Neural cell (in vitro differentiated cells): ENCODE measurements around the gene CARD14. TPM values are rescaled to one million over a fixed set of nuclear protein-coding genes. Genes with fewer than 3 reads are reported as not detected.

Source experiments
- H2AFZ ChIP-seq: fragments of 200-600, 300-800 bp; sonication (generic), shearing (Covaris generic); 2 replicates; pipeline ENCODE4 v1.6.0; 2014; ENCODE audit warnings: low read depth, mild to moderate bottlenecking, antibody characterized with exemption, low read length, moderate library complexity
- H3F3A ChIP-seq: fragments of 200-600 bp; shearing (Covaris generic); 2 replicates; pipeline ENCODE4 v1.6.1; 2016; ENCODE audit warnings: mild to moderate bottlenecking, moderate library complexity, mixed read lengths, antibody characterized with exemption, low read length; ENCODE audit not compliant: insufficient read depth, poor library complexity, severe bottlenecking
- H3K27ac ChIP-seq: fragments of 200-600, 300-800 bp; sonication (generic), shearing (Covaris generic); 2 replicates; pipeline ENCODE4 v1.5.1; 2014; ENCODE audit warnings: mild to moderate bottlenecking, low read length, moderate library complexity
- H3K27me3 ChIP-seq: fragments of 300-800, 200-600 bp; sonication (generic), shearing (Covaris generic); 2 replicates; pipeline ENCODE4 v1.6.0; 2014; ENCODE audit warnings: mild to moderate bottlenecking, low read depth, low read length, moderate library complexity; ENCODE audit not compliant: insufficient read depth
- H3K36me3 ChIP-seq: fragments of 300-800, 200-600 bp; sonication (generic), shearing (Covaris generic); 2 replicates; pipeline ENCODE4 v1.5.1; 2014; ENCODE audit warnings: mild to moderate bottlenecking, antibody characterized with exemption, low read length, moderate library complexity; ENCODE audit not compliant: insufficient read depth
- H3K4me2 ChIP-seq: fragments of 300-800, 200-600 bp; sonication (generic), shearing (Covaris generic); 2 replicates; pipeline ENCODE4 v1.6.0; 2014; ENCODE audit warnings: mild to moderate bottlenecking, low read length
- H3K4me3 ChIP-seq: fragments of 300-800, 200-600 bp; sonication (generic), shearing (Covaris generic); 2 replicates; pipeline ENCODE4 v1.5.1; 2014; ENCODE audit warnings: mild to moderate bottlenecking, low read length, moderate library complexity
- H3K79me2 ChIP-seq: fragments of 200-600 bp; shearing (Covaris generic); replicated peaks from 2 replicates; pipeline ENCODE4 v1.6.0; 2014; ENCODE audit warnings: mild to moderate bottlenecking, low read length, moderate library complexity; ENCODE audit not compliant: insufficient read depth
- H3K9ac ChIP-seq: fragments of 300-800, 200-600 bp; sonication (generic), shearing (Covaris generic); 2 replicates; pipeline ENCODE4 v1.6.1; 2016; ENCODE audit warnings: mild to moderate bottlenecking, low read length, mixed read lengths
- H3K9me2 ChIP-seq: fragments of 200-600 bp; shearing (Covaris generic); 2 replicates; pipeline ENCODE4 v1.6.1; 2016; ENCODE audit warnings: mild to moderate bottlenecking, low read length, mixed read lengths; ENCODE audit not compliant: insufficient read depth
- H3K9me3 ChIP-seq: fragments of 200-600, 300-800 bp; sonication (generic), shearing (Covaris generic); 2 replicates; pipeline ENCODE4 v1.6.1; 2016; ENCODE audit warnings: mild to moderate bottlenecking, mixed run types, low read length, moderate library complexity, mixed read lengths
- H4K20me1 ChIP-seq: fragments of 200-600 bp; shearing (Covaris generic); 2 replicates; pipeline ENCODE4 v1.6.1; 2016; ENCODE audit warnings: mild to moderate bottlenecking, mixed run types; ENCODE audit not compliant: insufficient read depth
- CTCF ChIP-seq: fragments of 450-650 bp; IDR thresholded peaks from 2 replicates; pipeline ENCODE4 v1.5.1; 2014; ENCODE audit warnings: antibody characterized with exemption, mild to moderate bottlenecking, moderate library complexity; ENCODE audit not compliant: poor library complexity, severe bottlenecking
- EP300 ChIP-seq: fragments of 450-650 bp; conservative IDR thresholded peaks from 2 replicates; pipeline ENCODE4 v1.6.1; 2014; ENCODE audit warnings: antibody characterized with exemption, mild to moderate bottlenecking, moderate library complexity; ENCODE audit not compliant: poor library complexity, severe bottlenecking
- EZH2 ChIP-seq: fragments of 200-600, 300-800 bp; shearing (Covaris generic), sonication (generic); IDR thresholded peaks from 2 replicates; pipeline ENCODE4 v1.6.1; 2014; ENCODE audit warnings: antibody characterized with exemption, low read length, borderline replicate concordance, mild to moderate bottlenecking; ENCODE audit not compliant: insufficient read depth, poor library complexity, severe bottlenecking
- MXI1 ChIP-seq: fragments of 450-650 bp; conservative IDR thresholded peaks from 2 replicates; pipeline ENCODE4 v1.6.1; 2014; ENCODE audit warnings: antibody characterized with exemption, mild to moderate bottlenecking; ENCODE audit not compliant: poor library complexity, severe bottlenecking
- POLR2AphosphoS5 ChIP-seq: IDR thresholded peaks from 2 replicates; pipeline ENCODE4 v1.6.1; 2012
- RAD21 ChIP-seq: fragments of 450-650 bp; conservative IDR thresholded peaks from 2 replicates; pipeline ENCODE4 v1.6.1; 2014; ENCODE audit warnings: antibody characterized with exemption, mild to moderate bottlenecking, moderate library complexity
- REST ChIP-seq: IDR thresholded peaks from 2 replicates; pipeline ENCODE4 v1.6.1; 2012; ENCODE audit warnings: borderline replicate concordance
- SMC3 ChIP-seq: fragments of 450-650 bp; conservative IDR thresholded peaks from 2 replicates; pipeline ENCODE4 v1.6.1; 2014; ENCODE audit warnings: antibody characterized with exemption, mild to moderate bottlenecking, moderate library complexity; ENCODE audit not compliant: poor library complexity
- TAF1 ChIP-seq: IDR thresholded peaks from 2 replicates; pipeline ENCODE4 v1.6.1; 2012; ENCODE audit warnings: low read depth
- polyA plus RNA-seq: library from polyadenylated mRNA; depleted of rRNA; stranded (reverse); fragments of >200 nt; gene quantifications from 2 replicates; pipeline ENCODE4 v1.2.3, GENCODE V29; 2014

The CARD14 gene
- polyA plus RNA-seq, 1 donor from 2014 or later, result 0.12 TPM

GRCh38 chr17:80201446-80201845, 31.6 kb downstream of the CARD14 start:
- Histone ChIP-seq H4K20me1 (no peaks in the 10 kb centered on the region), H3K4me3 (no peak overlapping the region), H3K27ac (no peak overlapping the region), H3K9me2 (no peaks in the 10 kb centered on the region), H3K4me2 (no peak overlapping the region), H3F3A (no peaks in the 10 kb centered on the region), H3K79me2 (no peaks in the 10 kb centered on the region), H3K27me3 (no peaks in the 10 kb centered on the region), H2AFZ (no peak overlapping the region), H3K9me3 (no peaks in the 10 kb centered on the region), H3K9ac (no peak overlapping the region), H3K36me3 (no peaks in the 10 kb centered on the region)
- TF ChIP-seq EZH2, result no peak
- no peak for TF ChIP-seq SMC3
- TF ChIP-seq CTCF, result no peak
- TF ChIP-seq REST, result no peak
- TF ChIP-seq TAF1, result no peak
- TF ChIP-seq RAD21, result no peak
- TF ChIP-seq MXI1, result no peak
- TF ChIP-seq EP300, result no peak
- TF ChIP-seq POLR2AphosphoS5, result no peak

- no peak overlapping the region for H3K27ac ChIP-seq
- no peaks in the 10 kb centered on the region for H3F3A ChIP-seq
- no peak overlapping the region for H3K4me2 ChIP-seq
- TF ChIP-seq MXI1, result no peak
- TF ChIP-seq RAD21, result no peak
- no peak for TF ChIP-seq TAF1
- no peak for TF ChIP-seq CTCF
- no peak for TF ChIP-seq EP300
- TF ChIP-seq SMC3, result no peak
- no peak for TF ChIP-seq EZH2
- TF ChIP-seq POLR2AphosphoS5, result no peak
- TF ChIP-seq REST, result no peak
- no peak overlapping the region for H2AFZ ChIP-seq
- H3K27me3 ChIP-seq, result no peaks in the 10 kb centered on the region
- H3K9me3 ChIP-seq, result no peaks in the 10 kb centered on the region
- H3K4me3 ChIP-seq, result no peak overlapping the region
- H4K20me1 ChIP-seq, result no peaks in the 10 kb centered on the region
- no peaks in the 10 kb centered on the region for H3K9me2 ChIP-seq
- H3K9ac ChIP-seq, result no peak overlapping the region
- no peaks in the 10 kb centered on the region for H3K36me3 ChIP-seq
- no peaks in the 10 kb centered on the region for H3K79me2 ChIP-seq
These were observed 32.4 kb downstream of the CARD14 start for GRCh38 chr17:80202197-80202596.
